VCaP (cell line): ENCODE measurements around the gene HEXD.

Experiments used
- H3K27ac ChIP-seq: fragments of 450-650 bp; 2 replicates; pipeline ENCODE4 v1.5.1; 2017
- TF ChIP-seq, protein P1 (sequence below): fragments of 450-650 bp; conservative IDR thresholded peaks from 2 replicates; pipeline ENCODE4 v1.5.1; 2017; ENCODE audit warnings: mild to moderate bottlenecking, moderate library complexity

HEXD gene

DNA sequence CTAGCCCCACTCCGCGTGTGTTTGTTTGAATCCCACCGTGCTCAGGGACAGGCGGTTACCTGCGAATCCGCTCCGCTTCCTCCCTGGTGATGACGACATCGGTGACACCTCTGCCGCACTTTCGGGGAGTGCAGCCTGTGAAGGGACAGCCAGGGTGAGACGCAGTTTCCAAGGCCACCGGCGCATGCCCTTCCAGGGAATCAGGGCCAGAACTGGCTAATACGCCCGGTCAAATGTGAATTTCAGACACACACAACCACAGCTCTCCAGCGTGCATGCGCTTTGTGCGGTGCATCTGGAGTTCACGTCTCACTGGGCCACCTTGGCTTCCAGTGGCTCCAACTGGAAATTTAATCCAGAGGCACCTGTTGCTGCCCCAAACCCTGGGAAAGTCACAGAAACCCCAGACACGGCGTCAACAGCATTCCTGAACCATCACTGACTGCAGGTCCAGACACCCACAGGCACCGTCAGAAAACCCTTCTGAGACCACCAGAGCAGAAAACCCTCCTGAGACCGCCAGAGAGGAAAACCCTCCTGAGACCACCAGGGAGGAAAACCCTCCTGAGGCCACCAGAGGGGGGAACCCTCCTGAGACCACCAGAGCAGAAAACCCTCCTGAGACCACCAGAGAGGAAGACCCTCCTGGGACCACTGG, 6.6 kb upstream of the HEXD start:
- H3K27ac ChIP-seq, result no peak overlapping the region

GRCh38 chr17:82412081-82412480, 6.1 kb upstream of the HEXD start:
- H3K27ac ChIP-seq, result peak overlapping the region; percentile 72; the same call in 1 of the 2 replicates

More for the DNA sequence above, 6.6 kb upstream of the HEXD start:
- TF ChIP-seq, protein P1, sequence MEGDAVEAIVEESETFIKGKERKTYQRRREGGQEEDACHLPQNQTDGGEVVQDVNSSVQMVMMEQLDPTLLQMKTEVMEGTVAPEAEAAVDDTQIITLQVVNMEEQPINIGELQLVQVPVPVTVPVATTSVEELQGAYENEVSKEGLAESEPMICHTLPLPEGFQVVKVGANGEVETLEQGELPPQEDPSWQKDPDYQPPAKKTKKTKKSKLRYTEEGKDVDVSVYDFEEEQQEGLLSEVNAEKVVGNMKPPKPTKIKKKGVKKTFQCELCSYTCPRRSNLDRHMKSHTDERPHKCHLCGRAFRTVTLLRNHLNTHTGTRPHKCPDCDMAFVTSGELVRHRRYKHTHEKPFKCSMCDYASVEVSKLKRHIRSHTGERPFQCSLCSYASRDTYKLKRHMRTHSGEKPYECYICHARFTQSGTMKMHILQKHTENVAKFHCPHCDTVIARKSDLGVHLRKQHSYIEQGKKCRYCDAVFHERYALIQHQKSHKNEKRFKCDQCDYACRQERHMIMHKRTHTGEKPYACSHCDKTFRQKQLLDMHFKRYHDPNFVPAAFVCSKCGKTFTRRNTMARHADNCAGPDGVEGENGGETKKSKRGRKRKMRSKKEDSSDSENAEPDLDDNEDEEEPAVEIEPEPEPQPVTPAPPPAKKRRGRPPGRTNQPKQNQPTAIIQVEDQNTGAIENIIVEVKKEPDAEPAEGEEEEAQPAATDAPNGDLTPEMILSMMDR, result no peak

GRCh38 chr17:82412535-82413520, 5.3 kb upstream of the HEXD start:
- TF ChIP-seq, protein P1, result no peak

GRCh38 chr17:82414548-82415281, 3.4 kb upstream of the HEXD start:
- no peak overlapping the region for H3K27ac ChIP-seq
- TF ChIP-seq, protein P1, result peak; percentile 60

More at GRCh38 chr17:82412535-82413520, 5.3 kb upstream of the HEXD start:
- peak overlapping the region; percentile 72 for H3K27ac ChIP-seq

DNA sequence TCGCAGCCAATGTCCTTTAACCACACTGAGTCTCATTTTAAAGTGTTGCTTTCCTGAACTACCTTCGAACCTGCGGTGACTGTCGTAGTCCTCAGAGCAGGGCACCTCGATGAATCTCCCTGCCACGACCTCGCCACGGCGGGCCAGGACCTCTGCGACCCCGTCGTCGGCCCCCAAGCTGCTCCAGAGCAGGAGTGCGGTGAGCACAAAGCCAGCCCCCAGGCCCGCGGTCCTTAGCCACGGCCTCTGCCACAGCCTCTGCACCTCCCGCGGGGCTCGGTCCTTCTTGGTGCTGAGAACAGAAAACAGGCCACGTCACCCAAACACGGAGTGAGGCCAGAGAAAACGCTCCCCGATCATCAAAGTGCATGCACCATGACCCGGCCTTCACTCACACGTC, 2.8 kb upstream of the HEXD start:
- H3K27ac ChIP-seq, result no peak overlapping the region
- TF ChIP-seq, protein P1, result no peak

DNA sequence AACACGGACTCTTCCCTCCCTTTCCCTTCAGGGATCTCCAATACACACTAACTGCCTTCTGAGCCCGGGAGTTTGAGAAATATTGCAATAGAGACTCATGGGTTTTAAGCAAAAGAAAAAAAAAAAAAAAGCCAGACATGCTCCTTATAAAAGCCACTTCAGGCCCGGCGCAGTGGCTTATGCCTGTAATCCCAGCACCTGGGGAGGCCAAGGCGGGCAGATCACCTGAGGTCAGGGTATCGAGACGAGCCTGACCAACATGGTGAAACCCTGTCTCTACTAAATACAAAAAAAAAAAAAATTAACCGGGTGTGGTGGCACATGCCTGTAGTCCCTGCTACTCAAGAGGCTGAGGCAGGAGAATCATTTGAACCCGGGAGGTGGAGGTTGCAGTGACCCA, 2.4 kb upstream of the HEXD start:
- H3K27ac ChIP-seq, result no peak overlapping the region
- TF ChIP-seq, protein P1, result no peak

GRCh38 chr17:82416264-82416663, 1.9 kb upstream of the HEXD start:
- no peak overlapping the region for H3K27ac ChIP-seq
- TF ChIP-seq, protein P1, result no peak
